GM12878 (cell line): ENCODE results near the gene TECR. TPM values are rescaled to one million over a fixed set of nuclear protein-coding genes. Genes with fewer than 3 reads are reported as not detected.

ENCODE experiments used
- ATAC-seq: fragments of 200-7000 bp; cut with Tn5 transposase; 3 replicates; pipeline ENCODE4 v1.9.1; 2020; ENCODE audit warnings: mild to moderate bottlenecking, moderate library complexity
- BruUV-seq: library from RNA; stranded (reverse); fragments of 400-500 nt; replicated peaks from 2 replicates; lab custom pipeline; 2021; lab: Mats Ljungman, UMichigan
- CTCF ChIA-PET: fragments of 300-600 bp; sonication (Branson Sonifier 250); formaldehyde crosslinking; extraction: SDS; loops from one replicate; lab custom pipeline; 2021; ENCODE audit warnings: inconsistent platforms; lab: Yijun Ruan, JAX
- POLR2A ChIA-PET: fragments of 350-600 bp; formaldehyde crosslinking; extraction: SDS; loops from one replicate; lab custom pipeline; 2021; ENCODE audit warnings: inconsistent platforms; lab: Charles Lee
- RAD21 ChIA-PET: fragments of 300-600 bp; sonication (Branson Sonifier 250); formaldehyde crosslinking; loops from one replicate; lab custom pipeline; 2023; ENCODE audit warnings: antibody characterized with exemption; ENCODE audit not compliant: unreplicated experiment; lab: Charles Lee
- SMC1A ChIA-PET: fragments of 300-600 bp; sonication (Branson Sonifier 250); formaldehyde crosslinking; loops from one replicate; lab custom pipeline; 2023; ENCODE audit not compliant: unreplicated experiment, uncharacterized antibody; lab: Charles Lee
- DNase-seq: peaks from one replicate; pipeline ENCODE4 v3.0.0-alpha.2; 2011; ENCODE audit warnings: low read depth, low spot score
- FAIRE-seq: peaks from 3 replicates; lab custom pipeline; 2011; peaks lifted over from hg19 to GRCh38; lab: Jason Lieb, UNC
- H2AFZ ChIP-seq: 2 replicates; pipeline ENCODE4 v1.6.0; 2011; ENCODE audit warnings: low read depth, low read length, control low read depth; ENCODE audit not compliant: control insufficient read depth
- H3K27ac ChIP-seq: 2 replicates; pipeline ENCODE4 v1.5.1; 2011; ENCODE audit warnings: control low read depth; ENCODE audit not compliant: control insufficient read depth, insufficient read depth
- H3K27me3 ChIP-seq, 2 experiments: replicated peaks in 1 of 2; 2 replicates each; pipeline versions ENCODE4 v1.6.0 to v1.6.1; 2011; ENCODE audit warnings: low read length in 1 of 2; ENCODE audit not compliant: control insufficient read depth in 2 of 2, insufficient read depth in 2 of 2
- H3K36me3 ChIP-seq, 2 experiments: 2 replicates each; pipeline ENCODE4 v1.5.1; 2011; ENCODE audit warnings: low read length in 1 of 2; ENCODE audit not compliant: control insufficient read depth in 2 of 2, insufficient read depth in 2 of 2
- H3K4me1 ChIP-seq: 2 replicates; pipeline ENCODE4 v1.6.1; 2011; ENCODE audit warnings: mild to moderate bottlenecking, low read length, moderate library complexity, mixed read lengths; ENCODE audit not compliant: control insufficient read depth, insufficient read depth
- H3K4me2 ChIP-seq: 2 replicates; pipeline ENCODE4 v1.6.0; 2011; ENCODE audit warnings: control low read depth; ENCODE audit not compliant: control insufficient read depth, insufficient read depth
- H3K4me3 ChIP-seq: fragments of 200-600 bp; sonication (generic); 2 replicates; pipeline ENCODE4 v1.5.1; 2016
- H3K79me2 ChIP-seq: 2 replicates; pipeline ENCODE4 v1.6.0; 2011; ENCODE audit warnings: low read length; ENCODE audit not compliant: control insufficient read depth, insufficient read depth
- H3K9ac ChIP-seq: 2 replicates; pipeline ENCODE4 v1.8.0; 2011; ENCODE audit warnings: low read length, control low read depth, mixed read lengths; ENCODE audit not compliant: control insufficient read depth, insufficient read depth
- H3K9me3 ChIP-seq: replicated peaks from 3 replicates; pipeline ENCODE4 v1.5.1; 2011; ENCODE audit warnings: mild to moderate bottlenecking, low read length; ENCODE audit not compliant: control insufficient read depth, insufficient read depth
- H4K20me1 ChIP-seq: 2 replicates; pipeline ENCODE4 v1.6.0; 2011; ENCODE audit not compliant: control insufficient read depth, insufficient read depth
- FOXM1 ChIP-seq: IDR thresholded peaks from 2 replicates; pipeline ENCODE4 v1.6.1; 2012; ENCODE audit warnings: low read depth, mild to moderate bottlenecking, inconsistent platforms, low read length, moderate library complexity
- LARP7 ChIP-seq: fragments of 450-650 bp; IDR thresholded peaks from 2 replicates; pipeline ENCODE4 v1.6.1; 2017; ENCODE audit warnings: mild to moderate bottlenecking
- MYB ChIP-seq: fragments of 150-350 bp; IDR thresholded peaks from 2 replicates; pipeline ENCODE4 v1.6.1; 2014; ENCODE audit warnings: mild to moderate bottlenecking, low read depth, low read length, borderline replicate concordance
- SUZ12 ChIP-seq: fragments of 200-600 bp; sonication (generic); IDR thresholded peaks from one replicate; pipeline ENCODE4 v1.6.1; 2018; ENCODE audit warnings: antibody characterized with exemption, mild to moderate bottlenecking; ENCODE audit not compliant: unreplicated experiment
- ZBED1 ChIP-seq: IDR thresholded peaks from 2 replicates; pipeline ENCODE4 v1.6.1; 2016; ENCODE audit warnings: borderline replicate concordance
- ZNF207 ChIP-seq: fragments of 450-650 bp; IDR thresholded peaks from 2 replicates; pipeline ENCODE4 v1.6.1; 2014; ENCODE audit warnings: antibody characterized with exemption, mild to moderate bottlenecking, borderline replicate concordance
- WGBS: methylation state at CpG from one replicate; pipeline ENCODE4 v1.1.6; 2016; ENCODE audit warnings: low lambda C conversion rate; ENCODE audit not compliant: insufficient replicate concordance, insufficient coverage; ENCODE audit errors: missing lambda C conversion rate; 5-methylcytosine and 5-hydroxymethylcytosine counted together
- in situ Hi-C: fragments of 300-500 bp; cut with MboI; formaldehyde crosslinking; loops from 9 replicates; pipeline ENCODE4 v1.14.3; 2018; ENCODE audit warnings: mixed read lengths
- intact Hi-C: fragments of 100-400 bp; cut with micrococcal nuclease; formaldehyde crosslinking; loops from one replicate; pipeline ENCODE4 v1.14.2; 2022; ENCODE audit not compliant: unreplicated experiment
- polyA plus RNA-seq, 11 experiments: library from polyadenylated mRNA; depleted of rRNA in 4 of 11; unstranded in 6 of 11; stranded (reverse) in 5 of 11; fragments of >200 nt; fragmentation: Nextera tagmentation in 4 of 11; fragmentation: Illumina TruSeq in 1 of 11; extraction: Ambion mirVana in 4 of 11; extraction: Trizol in 1 of 11; gene quantifications; 1 replicate in 1 of 11; 2 replicates in 10 of 11; pipeline versions ENCODE4 v1.2.1 to v1.2.3, GENCODE V29; 2011 to 2016; ENCODE audit warnings: inconsistent platforms in 2 of 11, missing spikeins in 2 of 11, low read depth in 1 of 11
- total RNA-seq, 4 experiments: library from RNA; depleted of rRNA in 3 of 4; stranded (reverse); fragments of >200 nt in 3 of 4; fragmentation: Illumina TruSeq in 1 of 4; extraction: Trizol in 1 of 4; gene quantifications; 2 replicates each; pipeline versions ENCODE4 v1.2.1 to v1.2.3, GENCODE V29; 2013 to 2021
- TF ChIP-seq, protein P1 (sequence below): fragments of 450-650 bp; IDR thresholded peaks from 2 replicates; pipeline ENCODE4 v1.6.1; 2017; ENCODE audit warnings: mild to moderate bottlenecking
- TF ChIP-seq, protein P2 (sequence below): IDR thresholded peaks from 2 replicates; pipeline ENCODE4 v1.6.1; 2011; ENCODE audit warnings: low read depth, mild to moderate bottlenecking, low read length, moderate library complexity, borderline replicate concordance; ENCODE audit errors: extremely low read depth

TECR gene
- total and polyA plus RNA-seq, 10 of the 15 experiments (the other 5 are each of a cell fraction or from before 2014, with no cell fraction given): 9.6 to 157 (median 64.2) TPM

DNA sequence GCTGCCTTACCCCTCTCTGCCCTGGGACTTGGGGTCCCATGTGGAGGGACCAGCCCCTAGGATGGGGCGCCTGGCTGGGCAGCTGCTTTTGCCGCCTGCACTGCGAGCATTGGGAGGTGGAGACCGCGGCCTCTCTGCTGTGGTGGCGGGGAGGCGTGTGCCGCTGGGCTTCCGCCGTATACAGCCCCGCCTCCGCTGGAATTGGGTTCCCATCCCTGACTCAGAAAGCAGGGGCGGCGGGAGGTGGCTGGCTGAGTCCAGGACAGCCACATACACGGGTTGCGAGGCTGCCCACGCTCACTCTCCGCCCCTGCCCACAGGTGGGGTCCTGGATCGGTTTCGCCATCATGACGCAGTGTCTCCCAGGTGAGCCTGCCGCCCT lies 35.9 kb downstream of the TECR start:
- WGBS: 93% methylated on average over 20 of the region's 22 CpGs
- Histone ChIP-seq H3K4me1 (peaks cover 7% of the 10 kb centered on the region), H3K36me3 (peaks cover 0 to 12% of the 10 kb centered on the region in 2 experiments; a peak in 3 of 4 replicates), H3K27me3 (no peaks in the 10 kb centered on the region), H2AFZ (no peak overlapping the region), H3K9me3 (no peaks in the 10 kb centered on the region), H3K27ac (no peak overlapping the region), H3K9ac (no peak overlapping the region), H4K20me1 (no peaks in the 10 kb centered on the region), H3K79me2 (peaks cover 5% of the 10 kb centered on the region), H3K4me2 (no peak overlapping the region), H3K4me3 (no peak overlapping the region)
- no peak for FAIRE-seq
- TF ChIP-seq MYB: no peak
- ChIA-PET CTCF (no interaction called here), POLR2A (no interaction called here), SMC1A (no interaction called here), RAD21 (no interaction called here)
- intact Hi-C loops (no loop called here), in situ Hi-C loops (loop anchor here (5.0 kb wide), 1 partner anchor 327 kb away; no protein-coding TSS in a partner anchor)
- no peak for ATAC-seq
- no TSS peak for BruUV-seq
- no peak for DNase-seq

DNA sequence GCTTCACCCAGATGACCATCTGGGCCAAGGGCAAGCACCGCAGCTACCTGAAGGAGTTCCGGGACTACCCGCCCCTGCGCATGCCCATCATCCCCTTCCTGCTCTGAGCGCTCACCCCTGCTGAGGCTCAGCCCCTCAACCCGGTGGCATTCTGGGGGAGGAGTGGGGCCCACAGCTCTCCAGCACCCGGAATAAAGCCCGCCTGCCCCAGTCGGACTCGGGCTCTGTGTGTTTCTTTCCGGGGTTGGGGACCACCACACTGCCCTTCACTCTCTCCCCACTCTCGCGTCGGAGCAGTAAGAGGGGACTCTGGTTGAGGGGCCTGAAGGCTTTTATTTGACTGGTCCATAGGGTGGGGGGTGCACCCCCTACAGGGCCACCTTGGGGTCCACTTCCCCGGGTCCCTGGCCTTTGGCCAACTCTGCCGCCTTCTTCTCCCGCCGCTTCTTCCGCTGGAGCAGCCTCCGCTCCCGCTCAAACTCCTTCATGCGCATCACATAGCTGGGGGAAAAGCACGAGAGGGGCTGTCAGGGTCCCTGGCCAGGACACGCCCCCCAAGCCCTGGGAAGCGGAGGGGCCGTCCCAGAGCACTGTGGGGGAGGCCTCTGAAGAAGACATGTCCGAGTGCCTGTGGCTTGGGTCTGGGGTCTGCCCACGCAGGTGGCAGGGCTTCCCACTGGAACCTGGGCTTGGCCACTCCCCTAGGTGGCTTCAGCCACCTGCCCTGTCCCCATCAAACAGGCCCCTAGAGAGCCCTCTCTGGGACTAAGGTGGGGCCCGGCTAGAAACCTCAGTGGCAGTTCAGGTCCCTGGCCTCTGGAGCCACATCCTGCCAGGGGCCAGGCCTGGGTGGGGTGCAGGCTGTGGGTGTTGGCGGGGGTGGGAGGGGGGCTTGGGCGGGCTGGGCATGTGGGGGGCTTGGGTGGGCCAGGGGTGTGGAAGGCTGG lies 36.6 kb downstream of the TECR start:
- no peak for ATAC-seq
- peaks cover 13% of the 10 kb centered on the region for H3K79me2 ChIP-seq
- POLR2A ChIA-PET: no interaction called here
- H3K9me3 ChIP-seq: no peaks in the 10 kb centered on the region
- no TSS peak for BruUV-seq
- H3K4me2 ChIP-seq: no peak overlapping the region
- intact Hi-C loops (no loop called here), in situ Hi-C loops (loop anchor here (5.0 kb wide), 1 partner anchor 326 kb away; no protein-coding TSS in a partner anchor)
- DNase-seq: no peak
- CTCF ChIA-PET: no interaction called here
- no peak for FAIRE-seq
- 86% methylated on average over 23 of the region's 31 CpGs for WGBS
- peaks cover 13% of the 10 kb centered on the region for H3K4me1 ChIP-seq
- no peak overlapping the region for H3K27ac ChIP-seq
- peaks cover 0 to 12% of the 10 kb centered on the region in 2 experiments; a peak in 3 of 4 replicates for H3K36me3 ChIP-seq
- H3K9ac ChIP-seq: no peak overlapping the region
- SMC1A ChIA-PET: no interaction called here
- H3K27me3 ChIP-seq: no peaks in the 10 kb centered on the region
- H4K20me1 ChIP-seq: no peaks in the 10 kb centered on the region
- no peak overlapping the region for H2AFZ ChIP-seq
- TF ChIP-seq LARP7 (no peak), ZNF207 (no peak), FOXM1 (no peak), ZBED1 (no peak), SUZ12 (no peak)
- TF ChIP-seq, protein P1, sequence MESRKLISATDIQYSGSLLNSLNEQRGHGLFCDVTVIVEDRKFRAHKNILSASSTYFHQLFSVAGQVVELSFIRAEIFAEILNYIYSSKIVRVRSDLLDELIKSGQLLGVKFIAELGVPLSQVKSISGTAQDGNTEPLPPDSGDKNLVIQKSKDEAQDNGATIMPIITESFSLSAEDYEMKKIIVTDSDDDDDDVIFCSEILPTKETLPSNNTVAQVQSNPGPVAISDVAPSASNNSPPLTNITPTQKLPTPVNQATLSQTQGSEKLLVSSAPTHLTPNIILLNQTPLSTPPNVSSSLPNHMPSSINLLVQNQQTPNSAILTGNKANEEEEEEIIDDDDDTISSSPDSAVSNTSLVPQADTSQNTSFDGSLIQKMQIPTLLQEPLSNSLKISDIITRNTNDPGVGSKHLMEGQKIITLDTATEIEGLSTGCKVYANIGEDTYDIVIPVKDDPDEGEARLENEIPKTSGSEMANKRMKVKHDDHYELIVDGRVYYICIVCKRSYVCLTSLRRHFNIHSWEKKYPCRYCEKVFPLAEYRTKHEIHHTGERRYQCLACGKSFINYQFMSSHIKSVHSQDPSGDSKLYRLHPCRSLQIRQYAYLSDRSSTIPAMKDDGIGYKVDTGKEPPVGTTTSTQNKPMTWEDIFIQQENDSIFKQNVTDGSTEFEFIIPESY: no peak
- TF ChIP-seq, protein P2, sequence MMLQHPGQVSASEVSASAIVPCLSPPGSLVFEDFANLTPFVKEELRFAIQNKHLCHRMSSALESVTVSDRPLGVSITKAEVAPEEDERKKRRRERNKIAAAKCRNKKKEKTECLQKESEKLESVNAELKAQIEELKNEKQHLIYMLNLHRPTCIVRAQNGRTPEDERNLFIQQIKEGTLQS: no peak
- H3K4me3 ChIP-seq: no peak overlapping the region
- RAD21 ChIA-PET: no interaction called here
